Posterior vena cava (tissue), 2 donors: Measurements from ENCODE around the gene SMOC2. TPM values are rescaled to one million over a fixed set of nuclear protein-coding genes. Genes with fewer than 3 reads are reported as not detected.
"Not testable (repeated sequence)": the region's sequence is repeated elsewhere in the genome, so short reads cannot be mapped to it uniquely, and the experiment has no call there.

Source experiments
- DNase-seq: peaks from one replicate; pipeline ENCODE4 v3.0.0-alpha.2; 2020; ENCODE audit warnings: low spot score
- intact Hi-C, 2 donors: fragments of 100-400 bp; cut with DNase I; formaldehyde crosslinking; loops; one replicate each; pipeline versions ENCODE4 v1.14.1 to v1.14.2; 2022 to 2023
- total RNA-seq, 2 donors: library from RNA; stranded (reverse); fragmentation: NEBNext Ultra II Directional; extraction: Animal tissue kit (Norgen Biotek cat#: 25700); gene quantifications; one replicate each; pipeline ENCODE4 v1.2.1, GENCODE V29; 2021
- donor health status: DM: yes; HTN: yes; CAD: no.
- donor health status: DM: yes; HTN: yes; CAD: no.

SMOC2 gene
- total RNA-seq, 2 donors from 2014 or later, result 77.6 to 176 TPM

DNA sequence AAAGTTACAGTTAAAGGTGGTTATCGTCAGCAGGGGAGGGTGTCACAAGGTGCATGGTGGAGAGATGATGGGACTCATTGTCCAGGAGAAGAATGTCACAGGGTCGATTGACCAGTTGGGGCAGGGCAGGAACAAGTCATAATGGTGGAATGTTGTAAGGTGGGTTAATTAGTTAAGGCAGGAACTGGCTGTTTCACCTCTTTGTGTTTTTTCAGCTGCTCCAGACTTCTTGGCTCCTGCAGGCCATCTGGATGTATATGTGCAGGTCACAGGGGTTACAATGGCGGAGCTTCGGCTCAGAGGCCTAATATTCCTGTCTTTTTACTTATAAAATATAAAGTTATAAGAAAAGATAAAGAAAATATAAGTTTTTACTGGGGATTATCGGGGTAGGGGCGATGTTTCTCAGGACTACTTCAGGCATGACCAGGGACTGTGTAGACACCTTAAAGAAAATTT, 236.4 kb downstream of the SMOC2 start:
- intact Hi-C loops, result not testable (repeated sequence)

DNA sequence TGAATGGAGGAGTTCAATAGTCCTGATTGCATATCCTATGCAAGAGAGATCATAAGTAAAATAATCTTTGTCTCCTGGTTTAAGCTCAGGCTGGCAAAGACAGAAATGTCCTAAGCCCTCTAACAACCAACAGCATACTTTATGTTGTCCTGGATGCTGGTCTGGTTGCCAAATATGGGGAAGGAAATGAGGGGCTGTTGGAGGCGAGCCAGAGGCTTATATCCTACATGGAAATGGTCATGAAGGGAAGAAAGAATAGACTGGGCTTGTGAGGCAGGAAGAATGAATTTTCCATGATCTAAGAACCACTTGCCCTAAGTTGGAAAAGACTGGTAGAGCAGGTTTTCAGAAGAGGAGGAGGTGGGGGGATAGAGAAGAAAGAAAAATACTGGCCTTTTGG, 237.1 kb downstream of the SMOC2 start:
- no peak for DNase-seq
- intact Hi-C loops, result no loop called here

More for the DNA sequence above, 236.4 kb downstream of the SMOC2 start:
- DNase-seq, result not testable (repeated sequence)

DNA sequence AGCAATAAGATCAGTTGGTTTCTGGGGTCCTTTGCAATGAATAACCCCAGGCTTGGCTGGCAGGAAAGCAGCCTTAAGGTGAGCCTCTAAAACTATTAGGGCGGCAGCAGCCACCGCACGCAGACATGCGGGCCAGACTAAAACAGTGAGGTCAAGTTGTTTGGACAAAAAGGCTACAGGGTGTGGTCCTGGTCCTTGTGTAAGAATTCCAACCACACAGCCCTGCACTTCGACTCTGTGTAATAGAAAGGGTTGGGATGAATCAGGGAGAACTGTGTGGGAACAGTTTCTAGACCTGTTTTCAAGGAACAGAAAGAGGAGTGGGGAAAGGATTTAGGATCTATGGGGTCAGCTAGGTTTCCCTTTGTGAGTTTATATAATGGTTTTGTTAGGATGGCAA, 237.6 kb downstream of the SMOC2 start:
- intact Hi-C loops, result no loop called here
- no peak for DNase-seq

DNA sequence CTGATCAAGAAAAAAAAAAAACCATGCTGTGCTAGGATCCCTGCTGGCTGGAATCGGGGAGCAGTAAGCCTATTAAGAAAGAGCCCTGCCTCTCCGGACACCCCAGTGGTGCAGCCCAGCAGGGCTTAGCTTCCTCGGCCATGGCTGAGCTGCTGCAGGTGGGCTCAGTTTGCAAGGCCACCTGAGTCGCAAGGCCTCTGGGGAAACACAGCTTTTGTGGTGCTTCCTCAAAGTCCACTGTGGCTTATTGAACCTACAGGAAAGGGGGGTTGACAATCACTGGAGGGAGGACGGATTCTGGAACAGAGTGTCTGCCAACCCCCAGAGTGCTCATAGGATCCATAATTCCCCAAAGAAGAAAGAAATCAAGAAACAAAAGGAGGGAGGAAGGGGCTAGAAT, 240.8 kb downstream of the SMOC2 start:
- no peak for DNase-seq

DNA sequence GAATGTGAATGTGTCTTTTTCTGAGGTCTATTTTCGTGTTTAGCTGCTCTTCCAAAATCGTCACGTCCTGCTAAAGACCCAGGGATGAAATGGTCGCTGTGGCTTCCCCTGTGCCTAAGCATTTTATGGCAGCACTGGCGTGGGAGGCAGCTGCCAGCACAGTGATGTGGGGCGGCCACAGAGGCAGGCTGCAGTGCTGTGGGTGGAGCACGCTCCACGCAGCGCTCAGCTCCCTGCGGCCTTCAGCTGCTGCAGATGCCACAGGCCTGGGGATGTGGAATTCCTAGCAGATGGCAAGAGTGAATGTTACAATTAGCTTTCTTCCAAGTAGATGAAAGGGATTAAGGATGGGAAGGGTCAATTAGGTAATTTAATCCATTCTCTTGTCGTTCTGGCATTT, 242.6 kb downstream of the SMOC2 start:
- intact Hi-C loops, result no loop called here
- DNase-seq, result no peak

More for the DNA sequence above, 240.8 kb downstream of the SMOC2 start:
- intact Hi-C loops, result no loop called here

DNA sequence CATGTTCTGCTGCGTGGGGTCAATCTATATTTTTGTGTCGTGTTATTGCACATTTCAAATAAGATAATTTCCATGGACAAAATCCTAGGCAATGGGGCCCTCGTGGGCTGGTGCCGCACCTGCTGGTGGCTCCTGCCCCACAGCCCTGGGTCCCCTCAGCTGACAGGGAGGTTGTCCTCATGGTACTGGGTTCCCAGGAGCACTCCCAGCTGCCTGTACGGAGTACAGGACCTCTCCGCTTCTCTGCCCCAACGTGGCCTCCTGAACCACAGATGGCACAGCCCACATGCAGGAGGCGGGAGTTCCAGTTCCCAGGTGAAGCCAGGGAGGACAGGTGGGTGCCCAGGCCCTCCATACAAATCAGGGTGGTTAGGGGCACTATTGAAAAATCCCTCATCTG, 243.5 kb downstream of the SMOC2 start:
- intact Hi-C loops, result no loop called here
- DNase-seq, result no peak

DNA sequence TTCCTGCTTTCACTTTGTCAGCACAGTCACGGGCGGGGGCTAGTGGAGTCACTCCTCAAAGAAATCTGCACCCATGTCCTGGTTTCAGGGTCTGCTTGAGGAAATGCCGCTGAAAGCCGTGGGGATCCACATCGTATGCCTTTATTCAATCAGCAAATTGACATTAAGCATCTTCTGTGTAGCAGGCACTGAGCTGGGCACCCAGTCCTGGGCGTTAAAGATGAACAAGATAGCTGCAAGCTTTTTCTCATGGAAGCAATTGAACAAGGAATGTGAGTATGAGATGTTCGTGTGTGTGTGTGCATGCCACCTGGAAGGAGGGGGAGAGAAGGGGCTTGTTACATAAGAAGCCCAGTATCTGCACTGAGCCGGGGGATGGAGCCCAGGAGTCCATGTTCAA, 243.9 kb downstream of the SMOC2 start:
- no peak for DNase-seq
- intact Hi-C loops, result no loop called here

DNA sequence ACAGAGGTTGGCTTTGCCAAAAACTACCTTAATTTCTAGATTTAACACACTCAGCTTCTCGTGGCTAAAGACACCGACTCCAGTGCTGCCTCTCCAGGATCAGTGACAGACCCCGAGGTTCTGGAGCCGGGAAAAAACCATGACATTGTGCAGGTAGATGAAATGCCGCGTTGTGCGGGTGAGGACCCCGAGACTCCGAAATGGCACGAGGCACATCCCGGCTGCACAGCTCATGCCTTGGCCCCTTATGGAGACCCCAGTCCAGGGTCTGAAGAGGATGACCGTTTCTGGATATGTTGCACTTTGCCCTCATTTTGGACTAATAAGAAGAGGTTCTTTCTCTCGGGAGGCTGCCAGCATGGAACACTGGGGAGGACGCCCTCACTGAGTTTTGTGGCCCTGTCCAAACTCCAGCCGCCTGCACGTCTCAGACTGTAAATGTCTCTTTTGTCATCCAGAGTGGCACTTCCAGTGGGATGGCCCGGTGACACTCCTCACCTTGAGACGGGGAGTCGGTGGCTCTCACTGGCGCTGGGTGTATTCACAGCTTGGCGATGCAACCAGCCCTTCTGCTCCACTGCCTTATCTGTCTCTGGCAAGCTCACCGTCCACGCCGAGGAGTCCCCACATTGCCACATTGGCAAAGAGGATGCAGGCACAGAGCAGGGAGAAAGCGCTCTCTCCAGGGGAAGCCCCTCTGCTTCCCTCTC, 245.2 kb downstream of the SMOC2 start:
- no peak for DNase-seq
- intact Hi-C loops, result no loop called here

DNA sequence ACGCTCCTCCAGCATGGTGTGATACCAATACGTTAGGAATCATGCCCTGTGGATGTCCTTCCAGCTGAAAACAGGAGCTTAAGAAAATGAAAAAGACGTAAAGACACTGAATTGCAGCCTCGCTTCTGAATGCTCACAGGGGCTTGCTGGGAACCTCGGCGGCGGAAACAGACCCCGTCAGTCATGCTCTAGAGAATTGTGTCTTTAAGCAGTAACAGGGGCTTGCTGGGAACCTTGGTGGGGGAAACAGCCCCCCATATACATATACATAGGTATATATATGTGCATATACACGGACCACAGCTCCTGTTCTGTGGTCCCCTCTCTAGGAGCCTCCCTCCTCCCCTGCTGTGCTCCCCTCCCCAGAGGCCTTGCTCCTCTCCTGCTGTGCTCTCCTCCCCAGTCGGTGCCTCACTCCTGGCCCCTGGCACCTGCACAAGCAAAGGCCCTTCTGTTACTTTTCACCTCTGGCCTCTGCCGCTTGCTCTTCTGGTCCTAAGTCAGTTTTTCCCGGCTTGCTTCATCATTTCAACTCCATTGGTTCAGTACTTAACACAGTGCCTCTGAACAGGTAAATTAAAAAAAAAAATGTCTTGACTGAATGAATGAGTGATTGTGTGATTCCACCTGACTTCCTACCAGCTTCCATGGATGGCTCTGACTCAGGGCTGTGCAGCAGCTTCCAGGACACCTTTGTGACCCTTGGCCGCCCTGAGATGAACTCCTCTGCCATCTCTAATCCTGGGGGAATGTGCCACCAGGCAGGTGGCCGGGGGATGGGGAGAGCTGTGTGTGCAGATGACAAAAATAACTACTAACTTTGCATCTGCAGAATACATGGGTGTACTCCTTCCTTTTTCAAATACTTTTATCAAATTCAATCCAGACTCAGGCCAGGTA, 246.1 kb downstream of the SMOC2 start:
- no peak for DNase-seq
- intact Hi-C loops, result no loop called here

DNA sequence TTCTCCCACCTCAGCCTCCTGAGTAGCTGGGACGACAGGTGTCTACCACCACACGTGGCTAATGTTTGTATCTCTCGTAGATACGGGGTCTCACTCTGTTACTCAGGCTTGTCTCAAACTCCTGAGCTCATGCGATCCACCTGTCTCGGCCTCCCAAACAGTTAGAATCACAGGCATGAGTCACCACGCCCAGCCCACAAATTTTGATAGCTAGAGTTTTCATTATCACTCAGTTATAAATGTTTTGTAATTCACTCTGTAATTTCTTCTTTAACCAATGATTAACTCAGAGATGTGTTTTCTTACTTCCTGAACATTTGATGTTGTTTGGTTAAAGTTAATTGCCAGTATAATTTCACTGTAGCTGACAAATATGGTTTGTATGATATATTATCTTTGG, 249.3 kb downstream of the SMOC2 start:
- intact Hi-C loops, result no loop called here
- no peak for DNase-seq

DNA sequence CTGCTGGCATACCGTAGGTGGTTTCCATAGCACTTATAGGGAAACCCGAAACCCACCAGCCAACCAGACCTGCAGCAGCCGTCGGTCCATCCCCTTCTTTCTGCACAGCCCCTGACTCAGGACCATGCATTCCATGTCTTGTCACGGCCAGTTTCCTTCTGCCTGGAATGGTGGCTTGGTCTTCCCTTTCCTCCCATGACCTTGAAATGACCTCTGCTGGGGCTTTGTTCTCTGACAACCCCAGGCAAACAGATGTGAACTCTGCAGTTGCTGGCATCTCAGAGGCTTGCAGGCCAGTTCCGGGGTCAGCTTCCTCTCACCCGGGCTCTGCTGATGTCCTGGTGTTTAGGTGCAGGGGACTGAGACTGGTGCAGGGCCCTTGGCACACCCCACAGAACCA, 250.8 kb downstream of the SMOC2 start:
- DNase-seq, result no peak
- intact Hi-C loops, result no loop called here

DNA sequence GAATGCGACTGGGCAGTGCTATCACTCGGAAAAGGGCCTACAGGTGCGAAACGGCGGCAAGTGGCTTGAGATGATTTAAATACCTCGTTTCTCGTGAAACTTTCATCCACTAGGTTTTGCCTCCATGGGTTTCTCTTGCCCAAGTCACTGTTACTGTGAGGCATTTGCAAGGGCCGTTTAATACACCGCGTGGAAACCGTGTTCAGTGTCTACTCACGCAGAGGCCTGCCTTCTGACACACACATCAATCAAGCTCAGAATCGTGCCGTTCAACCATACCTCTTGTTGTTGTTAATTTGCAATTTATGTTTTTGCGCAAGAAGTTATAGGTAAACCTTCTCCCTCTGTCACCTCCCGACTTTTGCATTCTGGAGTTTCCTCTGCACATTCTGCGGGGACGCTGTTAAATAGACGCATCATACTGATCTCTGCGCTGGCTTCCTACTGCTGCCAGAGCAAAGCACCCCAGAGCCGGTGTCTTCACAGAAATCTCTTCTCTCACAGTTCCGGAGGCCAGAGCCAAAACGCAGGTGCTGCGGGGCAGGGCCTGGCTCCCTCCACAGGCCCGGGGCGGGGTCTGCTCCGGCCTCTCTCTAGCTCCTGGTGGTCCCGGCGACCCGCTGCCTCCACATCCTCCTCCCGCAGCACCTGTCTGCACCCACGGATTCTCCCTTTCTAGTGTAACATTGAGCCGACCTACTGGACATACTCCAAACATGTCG, 251.4 kb downstream of the SMOC2 start:
- DNase-seq, result no peak
- intact Hi-C loops, result no loop called here

DNA sequence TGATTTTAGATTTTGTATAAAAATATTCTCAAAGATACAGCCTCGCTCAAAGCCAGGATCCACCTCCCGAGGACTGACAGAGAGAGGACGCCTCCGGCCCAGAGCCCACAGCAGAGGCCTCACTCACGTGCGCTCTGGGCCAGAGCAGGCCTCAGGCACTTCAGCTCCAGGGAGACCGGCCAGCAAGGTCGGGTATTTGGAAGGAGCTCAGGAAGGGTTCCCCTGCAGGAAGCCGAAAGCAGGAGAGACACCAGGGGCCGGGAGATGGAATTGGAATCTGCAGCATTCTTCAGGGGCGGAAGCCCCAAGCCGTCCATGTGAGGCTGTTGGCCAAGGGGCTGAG, 251.9 kb downstream of the SMOC2 start:
- DNase-seq, intact Hi-C loops: not testable (repeated sequence)

DNA sequence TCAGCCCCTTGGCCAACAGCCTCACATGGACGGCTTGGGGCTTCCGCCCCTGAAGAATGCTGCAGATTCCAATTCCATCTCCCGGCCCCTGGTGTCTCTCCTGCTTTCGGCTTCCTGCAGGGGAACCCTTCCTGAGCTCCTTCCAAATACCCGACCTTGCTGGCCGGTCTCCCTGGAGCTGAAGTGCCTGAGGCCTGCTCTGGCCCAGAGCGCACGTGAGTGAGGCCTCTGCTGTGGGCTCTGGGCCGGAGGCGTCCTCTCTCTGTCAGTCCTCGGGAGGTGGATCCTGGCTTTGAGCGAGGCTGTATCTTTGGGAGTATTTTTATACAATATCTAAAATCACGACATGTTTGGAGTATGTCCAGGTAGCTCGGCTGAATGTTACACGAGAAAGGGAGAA, 253.8 kb downstream of the SMOC2 start:
- not testable (repeated sequence) for DNase-seq
- intact Hi-C loops, result loop anchor here in 1 of 2 donors (5.0 kb wide), 1 partner anchor 803 kb away; no protein-coding TSS in a partner anchor

DNA sequence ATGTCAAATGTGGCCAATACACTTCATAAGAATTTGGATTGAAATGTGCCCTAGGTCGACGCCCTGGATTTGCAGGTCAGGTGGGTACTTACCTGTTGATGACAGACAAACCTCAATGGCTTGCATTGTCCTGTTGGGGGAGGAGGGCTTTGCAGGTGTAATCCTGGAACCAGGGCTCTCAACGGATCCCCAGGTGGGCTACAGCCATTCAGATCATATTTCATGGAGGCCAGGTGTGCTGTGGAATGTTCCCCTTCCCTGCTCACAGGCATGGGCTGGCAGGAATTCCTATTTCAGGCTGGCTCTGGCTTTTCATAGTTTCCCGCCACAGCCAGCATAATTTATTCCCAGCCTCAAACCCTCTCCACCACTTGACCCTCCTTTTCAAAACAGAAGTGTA, 254.7 kb downstream of the SMOC2 start:
- DNase-seq, result no peak
- intact Hi-C loops, result loop anchor here in 1 of 2 donors (5.0 kb wide), 1 partner anchor 802 kb away; no protein-coding TSS in a partner anchor

DNA sequence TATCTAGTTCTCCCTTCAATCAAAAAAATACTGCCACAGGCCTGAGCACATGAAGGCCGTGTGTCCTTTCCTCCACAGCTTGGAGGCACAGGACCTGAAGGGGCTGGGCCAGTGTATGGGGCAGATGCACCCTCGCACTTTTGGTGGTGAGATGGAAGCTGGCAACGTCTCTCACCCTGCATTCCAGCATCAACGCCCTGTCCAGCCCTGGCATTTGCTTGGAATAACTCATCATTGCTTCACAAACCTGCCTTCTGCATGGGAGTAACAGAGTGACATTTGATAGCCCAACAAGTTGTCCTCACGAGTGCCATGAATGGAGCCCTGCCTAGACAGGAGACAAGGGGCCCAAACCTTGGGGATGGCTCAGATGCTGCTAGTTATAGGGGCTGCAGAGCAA, 257.9 kb downstream of the SMOC2 start:
- no peak for DNase-seq
- intact Hi-C loops, result loop anchor here in 1 of 2 donors (5.0 kb wide), 1 partner anchor 798 kb away; no protein-coding TSS in a partner anchor

DNA sequence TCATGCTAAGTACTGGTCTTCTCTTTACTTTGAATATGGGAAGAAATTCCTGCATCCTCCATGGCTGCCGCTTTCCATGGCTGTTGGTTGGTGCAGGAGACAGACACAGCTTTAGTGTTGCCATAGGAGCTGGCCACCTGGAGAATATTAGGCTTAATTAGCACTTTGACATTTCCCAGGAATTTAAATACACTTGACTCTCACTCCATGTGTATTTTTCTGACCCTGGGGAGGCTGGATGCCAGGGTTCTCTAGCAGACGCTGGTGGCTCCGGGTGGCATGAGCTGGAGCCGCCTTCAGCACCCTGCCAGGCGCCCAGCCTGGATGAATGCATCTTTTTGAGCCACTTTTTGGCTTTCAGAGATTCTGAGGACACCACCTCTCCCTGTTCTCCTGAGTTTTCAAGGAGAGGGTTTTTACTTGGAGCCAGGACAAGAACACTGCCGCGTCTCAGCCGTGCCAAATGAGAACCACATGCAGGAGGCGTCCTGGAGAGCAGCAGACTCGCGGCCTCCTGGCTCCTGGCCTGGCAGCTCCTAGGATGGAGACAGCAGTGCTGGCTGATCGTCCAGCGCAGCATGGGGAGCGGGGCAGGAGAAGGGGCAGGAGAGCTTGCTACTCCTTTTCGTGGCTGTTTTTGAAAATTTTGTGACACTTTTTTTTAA, 258.8 kb downstream of the SMOC2 start:
- intact Hi-C loops, result loop anchor here in 1 of 2 donors (5.0 kb wide), 1 partner anchor 798 kb away; no protein-coding TSS in a partner anchor
- DNase-seq, result peak; percentile 80

DNA sequence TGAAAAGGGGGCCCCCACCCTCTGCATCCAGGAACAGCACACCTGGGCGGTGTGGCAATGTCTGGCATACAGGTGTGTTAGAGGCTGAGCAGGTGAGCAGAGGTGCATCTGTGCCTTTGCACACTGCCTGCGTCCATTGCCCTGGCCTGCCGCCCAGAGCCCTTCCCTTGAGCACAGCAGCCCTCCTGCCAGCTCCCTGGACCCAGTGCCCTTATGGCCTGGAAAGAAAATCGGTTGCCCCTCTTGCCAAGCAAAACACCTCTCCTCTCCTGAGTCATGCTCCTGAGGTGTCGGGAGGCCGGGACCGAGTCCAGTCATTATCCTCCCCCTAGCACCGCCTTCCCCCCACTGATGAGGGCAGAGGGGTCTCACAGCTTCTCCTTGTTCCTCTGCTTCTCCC, 259.9 kb downstream of the SMOC2 start:
- DNase-seq, result no peak
- intact Hi-C loops, result no loop called here

DNA sequence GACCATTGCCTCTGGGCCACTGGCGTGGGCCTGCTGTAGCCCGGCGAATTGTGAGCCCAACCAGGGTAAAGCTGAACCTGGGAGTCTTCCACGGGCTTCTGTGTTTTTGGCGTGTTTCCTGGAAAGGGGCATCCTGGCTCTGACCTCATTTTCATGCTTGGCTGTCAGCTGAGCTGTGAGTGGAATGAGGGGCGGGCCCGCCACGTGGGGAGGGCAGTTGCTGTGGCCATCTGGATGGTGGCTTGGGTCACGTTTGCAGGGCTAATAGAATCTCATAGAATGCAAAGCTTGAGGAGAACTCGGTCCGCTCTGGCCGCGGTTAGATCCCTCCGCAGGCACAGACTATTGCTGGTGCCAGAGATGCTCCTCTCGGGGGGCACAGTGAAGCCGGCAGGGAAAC, 263.0 kb downstream of the SMOC2 start:
- no peak for DNase-seq
- intact Hi-C loops, result no loop called here
